ENCODE measurements around the gene AMFR. TPM values are rescaled to one million over a fixed set of nuclear protein-coding genes. Genes with fewer than 3 reads are reported as not detected.
"Not testable (repeated sequence)": the region's sequence is repeated elsewhere in the genome, so short reads cannot be mapped to it uniquely, and the experiment has no call there.

The AMFR gene
- total RNA-seq, 1 donor from 2014 or later = 90.7 TPM

- H3K27me3 Mint-ChIP-seq (ENCODE audit: unreplicated experiment) = peaks cover 1% of the 10 kb centered on the region
- H3K4me3 Mint-ChIP-seq (ENCODE audit: unreplicated experiment) = no peak overlapping the region
- TF ChIP-seq CTCF (IDR thresholded peaks at IDR 0.05; ENCODE audit: unreplicated experiment) = no peak
- DNase-seq (ENCODE audit: low spot score) = no peak
- H3K9me3 Mint-ChIP-seq (ENCODE audit: unreplicated experiment) = no peaks in the 10 kb centered on the region
- H3K4me1 Mint-ChIP-seq (ENCODE audit: unreplicated experiment) = no peaks in the 10 kb centered on the region
- no peak overlapping the region for H3K27ac Mint-ChIP-seq (ENCODE audit: unreplicated experiment)
- H3K36me3 Mint-ChIP-seq (ENCODE audit: low read depth, unreplicated experiment) = peaks cover 37% of the 10 kb centered on the region
Measured at GRCh38 chr16:56399486-56399885, 25.9 kb downstream of the AMFR start.

DNA sequence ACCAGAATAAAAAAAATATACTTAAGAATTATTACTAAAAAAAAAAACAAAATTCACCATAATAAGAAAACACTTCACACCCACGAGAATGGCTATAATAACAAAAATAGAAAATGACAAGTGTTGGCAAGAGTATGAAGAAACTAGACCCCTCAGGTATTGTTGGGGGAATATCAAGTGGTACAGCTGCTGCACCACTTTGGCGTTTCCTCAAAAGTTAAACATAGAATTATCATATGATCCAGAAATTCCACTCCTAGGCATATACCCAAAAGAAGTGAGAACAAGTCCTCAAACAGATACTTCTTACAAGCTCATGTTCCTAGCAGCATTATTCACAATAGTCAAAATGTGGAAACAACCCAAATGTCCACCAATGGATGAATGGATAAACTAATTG, 26.3 kb downstream of the AMFR start:
- H3K4me1 Mint-ChIP-seq (ENCODE audit: unreplicated experiment) = no peaks in the 10 kb centered on the region
- no peak for TF ChIP-seq CTCF (IDR thresholded peaks at IDR 0.05; ENCODE audit: unreplicated experiment)

DNA sequence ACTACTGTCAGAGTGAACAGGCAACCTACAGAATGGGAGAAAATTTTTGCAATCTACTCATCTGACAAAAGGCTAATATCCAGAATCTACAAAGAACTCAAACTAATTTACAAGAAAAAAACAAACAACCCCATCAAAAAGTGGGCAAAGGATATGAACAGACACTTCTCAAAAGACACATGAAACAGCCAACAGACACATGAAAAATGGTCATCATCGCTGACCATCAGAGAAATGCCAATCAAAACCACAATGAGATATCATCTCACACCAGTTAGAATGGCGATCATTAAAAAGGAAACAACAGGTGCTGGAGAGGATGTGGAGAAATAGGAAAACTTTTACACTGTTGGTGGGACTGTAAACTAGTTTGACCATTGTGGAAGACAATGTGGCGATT, 28.6 kb downstream of the AMFR start:
- H3K4me1 Mint-ChIP-seq (ENCODE audit: unreplicated experiment); H3K4me3 Mint-ChIP-seq (ENCODE audit: unreplicated experiment); DNase-seq (ENCODE audit: low spot score); H3K27me3 Mint-ChIP-seq (ENCODE audit: unreplicated experiment); H3K27ac Mint-ChIP-seq (ENCODE audit: unreplicated experiment); H3K9me3 Mint-ChIP-seq (ENCODE audit: unreplicated experiment): not testable (repeated sequence)
- H3K36me3 Mint-ChIP-seq (ENCODE audit: low read depth, unreplicated experiment) = peaks cover 49% of the 10 kb centered on the region

More for the DNA sequence above, 26.3 kb downstream of the AMFR start:
- peaks cover 1% of the 10 kb centered on the region for H3K27me3 Mint-ChIP-seq (ENCODE audit: unreplicated experiment)
- no peaks in the 10 kb centered on the region for H3K9me3 Mint-ChIP-seq (ENCODE audit: unreplicated experiment)
- H3K27ac Mint-ChIP-seq (ENCODE audit: unreplicated experiment) = no peak overlapping the region
- no peak overlapping the region for H3K4me3 Mint-ChIP-seq (ENCODE audit: unreplicated experiment)
- H3K36me3 Mint-ChIP-seq (ENCODE audit: low read depth, unreplicated experiment) = peaks cover 38% of the 10 kb centered on the region
- no peak for DNase-seq (ENCODE audit: low spot score)

- Mint-ChIP-seq H3K36me3 (ENCODE audit: low read depth, unreplicated experiment) (peaks cover 60% of the 10 kb centered on the region), H3K4me3 (ENCODE audit: unreplicated experiment) (peak overlapping the region; percentile 42), H3K27me3 (ENCODE audit: unreplicated experiment) (no peaks in the 10 kb centered on the region), H3K27ac (ENCODE audit: unreplicated experiment) (no peak overlapping the region), H3K4me1 (ENCODE audit: unreplicated experiment) (no peaks in the 10 kb centered on the region), H3K9me3 (ENCODE audit: unreplicated experiment) (no peaks in the 10 kb centered on the region)
- no peak for TF ChIP-seq CTCF (IDR thresholded peaks at IDR 0.05; ENCODE audit: unreplicated experiment)
- DNase-seq (ENCODE audit: low spot score) = no peak
Measured at GRCh38 chr16:56389554-56389953, 35.8 kb downstream of the AMFR start.

DNA sequence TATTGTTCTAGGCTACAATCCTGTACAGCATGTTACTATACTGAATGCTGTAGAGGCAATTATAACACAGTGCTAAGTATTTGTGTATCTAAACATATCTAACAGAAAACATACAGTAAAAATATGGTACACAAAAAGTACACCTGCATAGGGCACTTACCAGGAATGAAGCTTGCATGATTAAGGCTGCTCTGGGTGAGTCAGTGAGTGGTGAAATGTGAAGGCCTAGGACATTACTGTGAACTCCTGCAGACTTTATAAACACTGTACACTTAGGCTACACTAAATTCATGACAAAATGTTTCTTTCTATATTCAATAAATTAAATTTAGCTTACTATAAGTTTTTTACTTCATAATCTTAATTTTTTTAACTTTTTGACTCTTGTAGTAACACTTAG, 37.1 kb downstream of the AMFR start:
- Mint-ChIP-seq H3K4me1 (ENCODE audit: unreplicated experiment) (no peaks in the 10 kb centered on the region), H3K9me3 (ENCODE audit: unreplicated experiment) (no peaks in the 10 kb centered on the region), H3K4me3 (ENCODE audit: unreplicated experiment) (no peak overlapping the region), H3K27ac (ENCODE audit: unreplicated experiment) (no peak overlapping the region), H3K36me3 (ENCODE audit: low read depth, unreplicated experiment) (peaks cover 63% of the 10 kb centered on the region), H3K27me3 (ENCODE audit: unreplicated experiment) (peaks cover 2% of the 10 kb centered on the region)
- no peak for TF ChIP-seq CTCF (IDR thresholded peaks at IDR 0.05; ENCODE audit: unreplicated experiment)
- DNase-seq (ENCODE audit: low spot score) = no peak

DNA sequence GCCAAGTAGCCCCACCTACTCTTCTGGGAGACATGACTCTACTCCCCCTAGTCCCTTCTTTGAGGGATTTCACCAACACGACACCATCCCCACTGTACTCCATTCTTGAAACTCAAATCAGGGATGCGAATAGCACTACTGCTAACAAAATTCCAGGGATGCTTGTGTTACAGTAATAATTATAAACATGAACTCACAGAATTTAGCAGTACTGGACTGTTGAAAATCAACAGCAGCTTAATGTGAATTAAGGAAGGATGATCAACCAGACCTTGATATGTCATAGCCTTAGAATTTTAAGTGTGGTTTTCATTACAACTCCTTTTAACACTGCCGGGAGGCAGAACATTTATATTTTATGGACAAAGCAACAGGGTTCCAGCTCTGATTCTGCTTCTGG, 37.9 kb downstream of the AMFR start:
- H3K4me1 Mint-ChIP-seq (ENCODE audit: unreplicated experiment) = no peaks in the 10 kb centered on the region
- H3K9me3 Mint-ChIP-seq (ENCODE audit: unreplicated experiment) = no peaks in the 10 kb centered on the region
- TF ChIP-seq CTCF (IDR thresholded peaks at IDR 0.05; ENCODE audit: unreplicated experiment) = no peak
- H3K27ac Mint-ChIP-seq (ENCODE audit: unreplicated experiment) = no peak overlapping the region
- H3K4me3 Mint-ChIP-seq (ENCODE audit: unreplicated experiment) = no peak overlapping the region
- DNase-seq (ENCODE audit: low spot score) = no peak
- H3K27me3 Mint-ChIP-seq (ENCODE audit: unreplicated experiment) = peaks cover 4% of the 10 kb centered on the region
- H3K36me3 Mint-ChIP-seq (ENCODE audit: low read depth, unreplicated experiment) = peaks cover 63% of the 10 kb centered on the region

Measured in endothelial cell (in vitro differentiated cells).